NCI-H1694 (cell line): ENCODE measurements around the gene CHST15.

Experiments used
- DNase-seq: peaks from one replicate; lab custom pipeline; 2025; lab: John Stamatoyannopoulos, UW

CHST15 gene

DNA sequence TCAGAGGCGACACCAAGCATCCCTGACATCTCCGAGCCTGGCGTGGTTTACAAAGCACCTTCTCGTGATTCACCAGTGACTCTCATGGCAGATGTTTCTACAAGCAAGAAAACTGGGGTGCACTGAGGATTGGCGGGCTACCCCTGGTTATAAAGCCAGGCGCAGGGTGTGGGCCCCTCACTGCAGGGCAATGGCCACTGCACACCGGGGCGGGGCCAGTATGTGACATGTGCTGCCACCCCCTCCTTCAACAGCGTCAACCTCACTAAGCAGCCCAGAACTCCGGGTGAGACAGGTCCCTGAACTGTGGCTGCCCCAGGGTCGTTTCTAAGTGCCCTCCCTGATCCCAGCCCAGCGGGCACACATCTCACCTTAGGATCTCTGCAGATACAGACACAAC is 63.8 kb downstream of the CHST15 start:
- DNase-seq: no peak

DNA sequence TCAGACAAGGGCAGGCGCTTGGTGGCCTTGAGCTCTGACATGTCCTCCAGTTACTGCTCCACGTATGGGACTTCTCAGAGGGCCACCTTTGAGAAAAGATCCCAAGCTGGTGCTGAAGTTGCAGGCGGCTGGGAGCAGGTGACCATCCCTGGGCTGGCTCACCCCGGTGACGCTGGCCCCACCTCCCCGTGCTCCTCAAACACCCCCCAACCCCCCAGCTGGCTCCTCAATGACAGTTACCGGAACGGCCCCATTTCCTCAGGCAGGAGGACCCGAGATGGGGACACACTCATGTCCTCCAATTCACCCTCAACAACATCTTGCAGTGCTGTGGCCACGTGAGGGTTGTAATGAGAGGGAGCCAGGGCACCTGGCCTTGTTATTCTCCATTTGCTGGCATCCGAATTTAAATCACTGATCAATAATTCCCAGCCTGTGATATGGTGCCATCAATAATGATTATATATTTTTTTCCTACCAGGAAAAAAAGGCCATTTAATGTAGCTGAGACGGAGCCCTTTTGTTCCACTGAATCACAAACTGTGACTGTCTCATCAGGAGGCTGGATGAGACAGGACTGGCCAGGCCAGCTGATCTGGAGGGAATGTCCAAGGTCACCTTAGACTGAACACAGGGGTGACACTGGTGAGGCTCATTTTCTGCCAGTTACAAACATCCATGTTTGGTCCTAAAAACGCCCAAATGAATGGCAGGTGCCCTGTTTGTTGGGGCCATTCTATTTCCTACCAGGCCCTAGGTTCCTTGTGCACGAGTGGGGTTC is 64.5 kb downstream of the CHST15 start:
- DNase-seq: no peak

DNA sequence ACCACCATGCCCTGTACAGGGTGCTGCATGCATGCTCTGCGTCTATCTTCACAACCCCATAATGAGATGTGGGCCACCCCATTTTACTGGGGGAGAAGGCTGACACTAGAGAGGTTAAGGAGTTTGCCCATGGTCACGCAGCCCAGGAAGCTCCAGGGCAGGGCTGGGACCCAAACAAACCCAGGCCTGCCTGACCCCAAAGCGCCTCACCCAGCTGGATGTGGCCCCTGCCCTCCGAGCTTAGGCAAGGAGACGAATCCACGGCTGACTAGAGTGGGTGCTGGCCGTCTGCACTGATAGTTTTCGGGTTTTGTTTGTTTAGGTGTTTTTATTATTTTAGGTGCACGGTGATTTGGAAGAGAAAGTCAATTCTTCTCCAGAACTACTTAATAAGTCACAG is 65.7 kb downstream of the CHST15 start:
- no peak for DNase-seq

DNA sequence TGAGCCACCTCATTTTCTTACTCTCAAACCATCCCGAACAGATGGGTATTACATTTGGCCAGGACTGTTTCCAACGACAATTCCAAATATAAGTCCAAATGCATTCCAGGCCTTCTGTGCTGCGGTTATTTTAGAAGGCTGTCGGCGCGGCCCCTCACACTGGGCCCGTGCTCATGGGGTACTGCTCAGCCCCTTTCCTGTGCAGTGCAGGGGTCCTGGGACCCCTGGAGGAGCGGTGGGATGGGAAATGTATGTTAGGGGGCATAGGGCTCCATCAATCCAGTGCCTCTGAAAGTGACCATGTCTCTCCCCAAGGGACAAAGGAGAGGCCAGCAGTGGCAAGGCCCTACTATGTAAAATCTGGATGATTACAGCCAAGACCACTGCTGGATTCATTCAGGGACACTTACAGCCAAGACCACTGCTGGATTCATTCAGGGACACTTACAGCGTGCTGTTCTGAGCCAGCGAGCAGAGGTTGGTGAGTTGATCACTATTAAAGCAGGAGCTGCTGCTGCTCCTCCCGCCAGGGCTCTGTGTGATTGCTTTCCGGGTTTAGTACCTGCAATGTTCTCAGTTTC is 66.3 kb downstream of the CHST15 start:
- no peak for DNase-seq

DNA sequence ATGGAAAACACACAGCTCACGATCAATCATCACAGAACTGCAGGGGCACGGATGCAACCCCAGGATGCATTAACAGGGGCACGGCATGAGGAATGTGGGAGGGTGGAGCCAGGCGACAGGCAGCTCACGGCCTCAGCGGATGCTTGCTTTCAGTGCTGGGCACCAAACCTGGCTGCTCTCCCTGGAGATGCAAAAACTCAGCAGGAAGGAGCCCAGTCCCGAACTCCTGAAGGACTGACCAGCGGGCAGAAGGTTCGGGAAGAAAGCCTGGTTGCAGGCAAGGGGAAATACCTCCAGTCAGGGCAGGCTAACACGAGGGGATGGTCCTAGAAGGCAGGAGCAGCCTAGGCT is 66.8 kb downstream of the CHST15 start:
- DNase-seq: no peak

DNA sequence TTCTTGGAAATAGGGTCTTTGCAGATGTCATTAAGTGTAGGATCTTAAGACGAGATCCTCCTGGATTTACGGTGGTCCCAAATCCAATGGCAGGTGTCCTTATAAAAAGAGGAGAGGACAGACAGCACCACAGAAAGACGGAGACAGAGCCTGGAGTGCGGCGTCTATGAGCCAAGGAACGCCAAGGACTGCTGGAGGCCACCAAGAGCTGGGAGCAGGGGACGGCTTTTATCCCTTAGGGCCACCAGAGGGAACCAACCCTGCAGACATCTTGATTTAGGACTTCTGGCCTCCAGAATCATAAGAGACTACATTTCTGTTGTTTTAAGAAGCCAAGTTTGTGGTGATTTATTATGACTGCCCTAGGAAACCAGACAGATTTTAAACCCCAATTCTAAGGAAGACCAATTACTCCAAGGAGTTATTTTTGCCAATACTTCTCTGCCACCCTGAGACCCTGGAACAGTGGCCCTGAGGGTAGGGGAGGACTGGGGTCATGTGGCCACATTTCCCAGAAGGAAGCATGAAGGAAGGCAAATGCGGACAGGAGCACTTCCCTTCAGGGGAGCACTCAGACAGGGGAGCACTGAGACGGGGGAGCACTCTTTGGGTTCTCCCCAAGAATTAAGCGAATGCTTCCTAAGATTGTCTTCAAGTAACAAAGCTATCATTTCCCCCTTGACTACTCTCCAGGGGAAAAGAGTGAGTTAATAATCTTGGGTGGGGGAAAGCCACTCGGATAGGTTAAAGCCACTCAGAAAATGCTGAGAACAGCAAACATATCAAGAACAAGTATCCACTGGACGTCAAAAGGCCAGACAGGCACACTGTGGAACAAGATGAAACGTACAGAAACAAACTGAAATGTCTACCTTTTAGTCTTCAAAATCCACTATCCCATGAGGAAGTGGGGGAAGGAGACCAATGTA is 67.5 kb downstream of the CHST15 start:
- DNase-seq: no peak

DNA sequence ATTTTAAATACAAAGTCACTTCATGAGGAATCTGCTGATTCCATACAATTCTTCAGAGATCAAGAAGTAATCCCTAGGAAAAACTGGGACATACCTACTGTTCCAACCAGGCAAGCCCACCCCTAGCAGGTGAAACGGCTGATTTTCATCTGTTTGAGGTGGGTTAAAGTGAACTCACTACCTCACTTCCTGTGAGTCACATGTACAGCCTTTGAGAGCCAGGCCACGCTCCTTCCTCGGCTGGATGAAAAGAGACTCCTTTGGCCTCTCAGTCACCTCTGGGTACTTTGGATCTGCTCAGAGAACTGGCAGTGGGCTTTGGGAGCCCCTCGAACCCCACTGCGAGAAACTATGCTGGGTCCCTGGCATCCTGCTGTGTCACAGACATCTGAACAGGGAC is 68.2 kb downstream of the CHST15 start:
- DNase-seq: no peak

DNA sequence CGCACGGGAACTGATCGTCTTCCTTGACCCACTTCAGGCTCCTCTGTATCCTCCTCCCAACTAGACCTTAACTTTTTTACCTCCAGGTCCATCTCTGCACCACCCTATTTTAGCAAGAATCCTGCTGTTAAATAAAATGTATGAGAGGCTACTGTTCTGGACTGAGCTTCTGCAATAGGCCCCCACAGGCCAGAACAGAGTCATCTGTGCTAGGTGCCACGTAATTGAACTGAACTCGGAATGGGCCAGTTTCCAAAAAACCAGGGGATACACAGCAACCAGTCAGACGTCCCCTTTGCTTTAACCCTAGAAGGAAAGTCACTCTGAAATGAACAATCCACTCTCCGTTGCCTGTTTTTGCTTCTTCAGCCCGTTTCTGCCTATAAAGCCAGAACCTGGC is 71.3 kb downstream of the CHST15 start:
- DNase-seq: peak; percentile 50

DNA sequence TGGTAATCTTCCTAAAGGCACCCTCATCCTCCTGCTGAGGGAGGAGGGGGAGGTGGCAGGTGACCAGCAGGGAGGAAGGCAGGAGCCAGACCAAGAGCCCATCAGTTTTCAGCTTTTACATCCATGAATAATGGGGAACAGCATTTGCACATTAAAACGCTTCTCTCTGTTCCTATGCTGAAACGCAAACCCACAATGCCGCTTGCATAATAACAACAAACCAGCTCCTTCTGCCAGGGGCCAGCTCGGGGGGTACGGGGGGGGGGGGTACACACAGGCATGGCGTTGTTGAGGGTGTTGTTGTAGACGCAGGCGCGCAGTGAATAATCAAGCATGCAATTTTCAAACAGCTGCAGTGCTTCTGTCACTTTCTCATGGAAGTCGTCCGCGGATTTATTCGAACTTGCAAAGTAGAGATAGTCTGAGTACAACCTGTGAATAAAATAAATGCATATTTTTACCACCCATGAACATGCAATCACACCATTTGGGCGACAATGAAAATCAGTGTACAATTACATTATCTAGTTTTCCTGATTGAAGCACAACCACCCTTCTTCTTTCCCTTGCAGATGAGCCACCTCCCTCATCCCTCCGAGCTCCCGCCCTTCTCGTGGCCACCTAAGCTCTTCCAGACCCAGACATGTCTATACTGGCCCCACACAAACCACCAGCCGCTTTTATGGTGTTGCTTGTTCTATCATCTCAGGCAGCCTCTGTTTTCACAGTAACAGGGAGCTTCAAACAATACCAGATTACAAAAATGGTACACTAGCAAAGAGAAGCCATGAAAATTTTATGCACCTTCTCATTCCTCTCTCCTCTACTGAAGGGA is 72.2 kb downstream of the CHST15 start:
- peak; percentile 51 for DNase-seq

DNA sequence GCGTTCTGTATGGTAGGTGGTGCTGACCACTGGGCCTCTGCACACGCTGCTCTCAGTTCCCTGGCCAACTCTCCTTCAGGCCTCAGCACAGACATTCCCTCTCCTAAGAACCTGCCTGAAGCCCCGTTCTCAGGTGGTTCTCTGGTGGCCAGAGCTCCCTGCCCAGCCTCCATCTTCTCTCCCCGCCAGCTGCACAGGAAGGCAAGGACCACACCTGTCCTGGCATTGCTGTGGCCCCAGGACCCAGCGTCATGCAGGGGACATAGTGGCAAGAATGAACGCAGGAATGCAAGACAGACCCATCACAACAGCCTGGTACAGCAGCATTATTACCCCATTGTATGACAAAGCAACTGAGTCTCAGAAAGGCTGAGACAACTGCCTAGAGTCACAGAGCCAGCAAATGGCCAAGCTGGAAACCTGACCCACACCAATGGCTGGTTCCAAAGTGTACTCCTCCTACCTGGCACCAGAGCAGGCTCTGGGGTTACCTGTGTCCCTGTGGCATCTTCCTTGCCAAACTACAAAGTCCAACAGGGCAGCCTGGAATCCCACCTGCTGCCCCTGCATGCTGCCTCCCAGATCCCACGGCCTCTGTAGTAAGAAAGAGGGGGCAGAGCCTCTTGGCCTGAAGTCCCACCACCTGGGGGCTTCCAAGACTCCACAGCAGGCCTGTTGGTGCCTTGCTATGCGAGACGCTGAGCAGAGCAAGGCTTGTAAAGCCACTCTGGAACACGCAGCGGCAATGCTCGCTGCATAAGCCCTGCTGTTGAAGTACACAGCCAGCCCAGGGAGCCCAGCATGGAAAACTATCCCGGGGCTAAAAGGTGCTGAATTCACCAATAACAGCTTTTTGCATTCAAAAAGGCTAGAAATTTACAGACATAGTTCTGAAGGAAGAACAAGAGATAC is 73.3 kb downstream of the CHST15 start:
- no peak for DNase-seq

DNA sequence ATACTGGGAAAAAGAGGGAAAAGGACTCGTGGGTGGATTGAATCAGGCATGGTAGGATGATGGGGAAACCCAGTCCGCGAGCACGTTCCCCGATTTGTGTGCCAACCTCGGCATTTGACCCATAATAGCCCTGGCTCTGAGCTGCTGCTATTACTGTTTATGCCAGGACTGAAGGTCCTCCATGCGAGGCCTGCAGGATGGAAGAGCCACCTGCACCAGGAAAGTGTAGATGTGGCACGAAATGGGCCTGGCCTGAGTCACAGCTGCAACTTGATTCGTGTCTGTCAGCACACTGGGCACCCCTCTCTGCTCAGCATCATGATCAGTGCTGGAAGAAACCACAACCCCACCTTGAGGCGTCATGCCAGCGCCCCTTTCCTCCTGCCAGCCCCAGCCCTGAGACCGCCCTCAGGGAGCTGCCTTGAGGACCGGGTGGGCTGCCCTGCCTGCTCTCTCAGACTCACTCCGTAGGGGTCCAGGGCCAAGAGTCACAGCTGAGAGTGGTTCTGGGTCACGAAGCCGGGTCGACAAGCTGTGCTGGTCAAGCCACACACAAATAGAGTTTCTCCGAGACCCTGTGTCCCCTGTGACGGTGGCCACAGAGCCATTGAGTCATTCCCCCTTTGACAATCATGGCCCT is 74.4 kb downstream of the CHST15 start:
- DNase-seq: no peak

DNA sequence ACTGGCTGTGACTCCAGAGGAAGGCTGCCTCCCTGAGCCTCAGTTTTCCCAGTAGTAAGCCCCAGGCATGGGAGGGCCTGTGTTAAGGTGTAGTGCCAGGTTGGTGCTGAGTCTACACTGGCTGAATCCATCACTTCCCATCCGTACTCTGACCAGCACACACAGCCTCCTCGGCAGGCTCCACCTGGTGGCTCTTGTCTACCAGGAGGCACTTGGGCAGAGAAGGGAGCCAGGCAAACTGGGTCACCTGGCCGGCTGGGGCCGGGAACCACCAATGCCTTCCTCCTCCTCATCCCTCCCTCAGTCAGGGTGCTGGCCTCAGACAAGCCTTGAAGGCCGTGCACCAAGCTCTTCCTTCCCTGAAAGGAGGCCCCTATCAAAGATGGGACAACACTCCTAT is 75.7 kb downstream of the CHST15 start:
- no peak for DNase-seq

DNA sequence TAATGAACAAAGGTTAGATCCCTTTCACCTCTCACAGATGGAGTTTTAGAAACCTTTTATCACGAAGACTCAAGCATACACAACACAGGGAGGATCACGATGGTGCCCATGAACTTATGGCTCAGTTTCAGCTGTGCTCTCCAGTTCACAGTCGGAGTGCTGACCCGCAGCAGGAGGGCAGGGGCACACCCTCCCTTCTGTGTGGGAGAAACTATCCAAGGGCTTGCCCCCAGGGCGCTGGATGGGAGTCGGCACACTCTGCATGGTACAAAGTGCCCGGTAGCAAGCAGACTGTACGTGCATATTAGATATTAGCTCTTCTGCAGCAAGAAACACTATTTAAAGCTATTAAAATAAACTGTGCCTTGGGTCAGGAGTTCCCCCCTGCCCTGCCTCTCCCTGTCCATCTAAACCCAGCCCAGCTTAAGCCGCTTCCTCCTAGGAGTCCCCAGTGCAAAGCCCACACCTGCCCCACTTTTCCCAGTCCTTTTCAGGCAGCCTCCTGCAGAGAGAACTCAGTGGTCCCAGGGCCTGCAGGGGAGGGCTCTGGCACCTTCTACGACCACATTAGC is 76.5 kb downstream of the CHST15 start:
- DNase-seq: no peak

DNA sequence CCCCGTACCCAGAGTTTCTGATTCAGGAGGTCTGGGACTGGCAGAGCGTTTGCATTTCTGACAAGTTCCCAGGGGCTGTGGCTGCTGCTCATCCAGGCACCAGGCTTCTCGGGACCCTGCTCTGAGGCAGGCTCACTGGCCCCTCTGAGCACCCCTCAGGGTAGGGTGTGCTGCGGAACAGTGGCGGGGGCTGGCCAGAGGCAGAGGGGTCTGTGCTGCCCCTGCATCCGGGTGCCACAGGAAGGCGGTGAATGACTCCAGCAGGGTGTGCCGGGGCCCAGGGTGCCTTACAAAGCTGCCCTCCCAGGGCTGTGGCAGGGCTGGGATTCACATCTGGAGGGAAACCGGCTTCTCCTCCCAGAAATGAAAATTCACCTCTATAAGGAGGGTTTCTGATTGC is 77.4 kb downstream of the CHST15 start:
- no peak for DNase-seq

DNA sequence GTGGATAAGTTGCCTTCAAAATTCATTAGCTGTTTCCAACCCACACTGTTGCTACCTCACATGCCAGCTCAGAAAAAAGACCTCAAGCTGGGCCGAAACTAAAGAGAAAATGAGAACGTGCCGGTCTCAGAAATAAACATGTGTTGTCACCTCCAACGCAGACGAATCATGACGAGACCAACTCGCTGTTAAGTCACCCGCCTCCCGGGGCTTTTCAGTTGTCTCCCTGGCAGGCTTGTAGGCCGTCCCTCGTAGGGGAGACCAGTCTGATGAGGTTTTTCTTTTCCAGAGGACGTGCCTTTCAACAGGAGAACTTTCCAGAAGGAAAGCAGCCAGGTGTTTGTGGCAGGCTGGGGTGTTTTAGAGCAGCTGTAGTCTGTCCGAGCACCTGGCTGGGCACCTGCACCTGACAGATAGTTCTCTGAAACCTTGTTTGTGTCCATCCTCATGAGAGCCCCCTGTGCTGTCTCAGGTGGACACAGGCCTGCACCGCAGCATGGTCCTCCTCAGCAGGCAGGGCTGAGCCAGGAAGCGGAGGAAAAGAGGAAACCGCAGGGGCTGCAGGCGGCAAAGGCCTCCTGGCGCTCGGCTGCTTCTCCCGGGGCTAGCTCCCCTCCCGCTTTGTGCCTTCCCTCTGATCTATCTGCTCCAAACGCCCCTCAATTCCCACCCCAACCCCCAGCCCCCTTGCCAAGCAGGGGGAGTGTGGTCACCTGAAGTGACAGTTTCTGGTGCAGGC is 78.8 kb downstream of the CHST15 start:
- DNase-seq: no peak

DNA sequence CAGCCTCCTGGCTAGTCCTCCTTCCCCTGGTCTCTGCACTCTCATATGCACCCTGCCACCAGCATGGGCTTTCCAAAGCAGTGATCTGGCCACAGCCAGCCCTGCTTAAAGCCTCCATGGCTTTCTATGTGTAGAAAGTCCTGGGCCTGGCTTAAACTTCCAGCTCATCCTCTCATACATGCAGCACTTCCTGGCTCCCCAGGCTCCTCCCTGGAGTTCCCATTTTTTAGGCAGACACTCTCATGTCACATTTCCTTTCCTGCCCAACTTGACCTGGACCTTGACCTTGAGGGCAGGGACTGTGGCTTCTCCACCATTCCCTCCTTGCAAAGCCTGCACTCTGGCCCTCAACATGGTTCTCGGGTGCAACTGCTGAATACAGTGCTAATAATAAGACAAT is 79.5 kb downstream of the CHST15 start:
- no peak for DNase-seq

DNA sequence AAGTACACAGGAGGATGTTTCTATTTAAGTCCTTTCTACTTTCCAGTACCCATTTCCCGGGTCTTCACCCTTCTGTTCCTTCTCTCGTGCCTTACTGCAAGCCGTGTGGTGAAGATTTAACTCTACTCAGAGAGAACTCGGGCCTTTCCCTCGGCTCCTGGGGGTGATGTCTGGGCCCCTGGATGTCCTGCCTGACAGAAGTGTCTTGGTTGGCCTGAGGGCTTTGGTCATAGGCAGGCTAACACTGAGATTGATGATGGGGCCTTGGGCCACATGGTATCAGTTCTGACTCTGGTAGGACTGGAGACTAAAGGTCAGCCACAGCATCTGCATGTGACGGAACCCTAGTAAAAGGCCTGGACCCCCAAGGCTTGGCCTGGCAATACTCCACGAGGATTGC is 80.4 kb downstream of the CHST15 start:
- DNase-seq: no peak

DNA sequence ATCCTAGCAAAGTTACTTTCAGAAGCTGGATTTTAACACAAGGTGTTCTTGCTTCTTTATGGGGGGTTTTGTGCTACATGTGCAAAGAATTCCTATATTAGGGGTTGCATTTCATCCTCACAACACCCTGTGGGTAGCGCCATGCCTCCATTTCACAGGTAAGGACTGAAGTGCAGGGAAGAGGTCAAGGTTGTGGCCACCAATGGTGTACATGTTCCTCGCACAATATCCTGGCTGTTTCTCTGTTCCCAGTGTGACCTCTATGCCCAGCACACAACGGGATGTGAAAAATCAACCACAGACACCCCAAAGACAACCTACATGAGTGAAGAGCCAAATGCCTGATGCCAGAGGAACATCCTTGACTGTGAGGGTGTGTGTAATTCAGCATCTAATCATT is 80.8 kb downstream of the CHST15 start:
- DNase-seq: no peak

DNA sequence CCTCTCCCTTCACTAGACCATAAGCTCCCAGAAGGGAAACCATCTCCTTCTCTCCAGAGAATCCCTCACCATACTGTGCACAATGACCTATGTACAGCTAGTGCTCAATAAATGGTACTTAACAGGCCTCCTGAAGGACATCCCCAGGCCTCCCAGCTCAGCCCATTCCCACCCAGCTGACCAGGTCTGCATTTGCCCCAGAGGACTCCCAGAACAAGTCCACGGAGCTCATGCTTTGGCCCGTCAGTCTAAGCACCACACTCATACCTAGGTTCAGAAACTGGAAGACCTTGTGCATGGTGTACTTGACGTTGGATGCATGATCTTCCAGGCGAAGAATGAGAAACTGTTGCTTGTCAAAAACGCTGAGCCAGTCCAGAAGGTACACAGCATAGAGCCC is 81.3 kb downstream of the CHST15 start:
- DNase-seq: no peak

DNA sequence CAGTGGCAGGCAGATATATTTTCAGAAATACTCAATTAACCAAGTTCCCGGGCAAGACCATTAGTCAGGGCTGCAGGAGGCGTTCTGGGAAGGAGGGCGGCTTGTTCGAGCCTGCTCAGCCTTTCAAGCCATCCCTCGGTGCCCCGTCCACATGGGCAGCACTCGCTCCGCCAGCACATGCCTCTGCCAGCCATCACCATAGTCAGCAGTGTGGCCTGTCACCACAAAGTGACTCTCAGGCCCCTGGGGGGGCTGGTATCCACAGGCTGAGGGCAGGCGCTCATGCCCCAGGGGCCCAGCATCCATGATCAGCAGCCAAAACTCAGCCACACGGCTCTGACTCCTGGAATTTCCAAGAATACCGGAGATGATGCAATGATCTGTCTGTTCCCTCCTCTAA is 81.9 kb downstream of the CHST15 start:
- no peak for DNase-seq
